WTC11 (cell line): ENCODE data around the gene KCNK3. TPM values are rescaled to one million over a fixed set of nuclear protein-coding genes. Genes with fewer than 3 reads are reported as not detected.
A peak's percentile ranks its signal among the peaks of the same experiment; 100 is the strongest.

ENCODE experiments used
- ATAC-seq: fragments of 200-7000 bp; cut with Tn5 transposase; 2 replicates; pipeline ENCODE4 v1.10.0; 2021; ENCODE audit warnings: mild to moderate bottlenecking, moderate library complexity
- CTCF ChIA-PET: fragments of 300-600 bp; sonication (Branson Sonifier 250); formaldehyde crosslinking; loops from one replicate; lab custom pipeline; 2021; ENCODE audit warnings: antibody characterized with exemption; lab: Charles Lee
- POLR2A ChIA-PET: fragments of 350-600 bp; sonication (Branson Sonifier 250); formaldehyde crosslinking; loops from one replicate; lab custom pipeline; 2021; ENCODE audit warnings: antibody characterized with exemption; lab: Charles Lee
- DNase-seq: peaks from one replicate; pipeline ENCODE4 v3.0.0; 2021; ENCODE audit warnings: low spot score
- H3K27ac Mint-ChIP-seq: 2 replicates; pipeline ENCODE4 v1.8.0; 2021; ENCODE audit warnings: mixed read lengths
- H3K27me3 Mint-ChIP-seq: 2 replicates; pipeline ENCODE4 v1.8.0; 2021; ENCODE audit warnings: low read depth, mild to moderate bottlenecking, moderate library complexity, mixed read lengths
- H3K36me3 Mint-ChIP-seq: 2 replicates; pipeline ENCODE4 v1.8.0; 2021; ENCODE audit warnings: mixed read lengths
- H3K4me1 Mint-ChIP-seq: 2 replicates; pipeline ENCODE4 v1.8.0; 2022; ENCODE audit warnings: mixed read lengths
- H3K4me3 Mint-ChIP-seq: 2 replicates; pipeline ENCODE4 v1.8.0; 2021; ENCODE audit warnings: mild to moderate bottlenecking, moderate library complexity, mixed read lengths
- H3K9me3 Mint-ChIP-seq: 2 replicates; pipeline ENCODE4 v1.8.0; 2021; ENCODE audit warnings: mixed read lengths
- AFF4 ChIP-seq: sonication (generic); formaldehyde crosslinking; IDR thresholded peaks from 2 replicates; pipeline ENCODE4 v1.8.1; 2023; ENCODE audit warnings: mild to moderate bottlenecking, missing genetic modification reagents, borderline replicate concordance
- ATF2 ChIP-seq: sonication (generic); formaldehyde crosslinking; IDR thresholded peaks from 2 replicates; pipeline ENCODE4 v1.8.1; 2022; ENCODE audit warnings: low read depth, missing genetic modification reagents, borderline replicate concordance
- E2F5 ChIP-seq: sonication (generic); formaldehyde crosslinking; IDR thresholded peaks from 2 replicates; pipeline ENCODE4 v1.8.1; 2022; ENCODE audit warnings: mild to moderate bottlenecking, moderate library complexity, missing genetic modification reagents
- EMX1 ChIP-seq: fragments of 250-450 bp; sonication (Bioruptor Pico); IDR thresholded peaks from 2 replicates; pipeline ENCODE4 v1.8.0; 2021; ENCODE audit warnings: mild to moderate bottlenecking
- ERG ChIP-seq: fragments of 250-450 bp; sonication (Bioruptor Pico); IDR thresholded peaks from 2 replicates; pipeline ENCODE4 v1.8.0; 2021; ENCODE audit warnings: mild to moderate bottlenecking
- HMGXB4 ChIP-seq: sonication (generic); formaldehyde crosslinking; IDR thresholded peaks from 2 replicates; pipeline ENCODE4 v1.8.1; 2023; ENCODE audit warnings: mild to moderate bottlenecking, moderate library complexity, missing genetic modification reagents
- JAZF1 ChIP-seq: fragments of 250-450 bp; sonication (Bioruptor Pico); IDR thresholded peaks from 2 replicates; pipeline ENCODE4 v1.9.0; 2021; ENCODE audit warnings: moderate library complexity, mild to moderate bottlenecking, inconsistent platforms
- JUN ChIP-seq: sonication (generic); formaldehyde crosslinking; IDR thresholded peaks from 2 replicates; pipeline ENCODE4 v1.8.0; 2023; ENCODE audit warnings: mild to moderate bottlenecking, missing genetic modification reagents
- MLX ChIP-seq: sonication (generic); formaldehyde crosslinking; IDR thresholded peaks from 2 replicates; pipeline ENCODE4 v1.8.1; 2023; ENCODE audit warnings: mild to moderate bottlenecking, missing genetic modification reagents, moderate library complexity
- MXD4 ChIP-seq: fragments of 250-450 bp; sonication (Bioruptor Pico); IDR thresholded peaks from 2 replicates; pipeline ENCODE4 v1.8.0; 2021; ENCODE audit warnings: mild to moderate bottlenecking, moderate library complexity, borderline replicate concordance
- MYBL2 ChIP-seq: sonication (generic); formaldehyde crosslinking; IDR thresholded peaks from 2 replicates; pipeline ENCODE4 v1.8.1; 2023; ENCODE audit warnings: mild to moderate bottlenecking, moderate library complexity, missing genetic modification reagents
- NFATC4 ChIP-seq: fragments of 250-450 bp; sonication (Bioruptor Pico); IDR thresholded peaks from 2 replicates; pipeline ENCODE4 v1.9.0; 2021; ENCODE audit warnings: mild to moderate bottlenecking
- PRRX2 ChIP-seq: fragments of 250-450 bp; sonication (Bioruptor Pico); IDR thresholded peaks from 2 replicates; pipeline ENCODE4 v1.8.0; 2021; ENCODE audit warnings: mild to moderate bottlenecking
- RELA ChIP-seq: sonication (generic); formaldehyde crosslinking; IDR thresholded peaks from 2 replicates; pipeline ENCODE4 v1.8.1; 2022; ENCODE audit warnings: missing genetic modification reagents, mild to moderate bottlenecking, borderline replicate concordance
- SP1 ChIP-seq: sonication (generic); formaldehyde crosslinking; conservative IDR thresholded peaks from 2 replicates; pipeline ENCODE4 v1.8.1; 2022; ENCODE audit warnings: missing genetic modification reagents
- TP53 ChIP-seq: sonication (generic); formaldehyde crosslinking; IDR thresholded peaks from 2 replicates; pipeline ENCODE4 v1.8.1; 2023; ENCODE audit warnings: mild to moderate bottlenecking, missing genetic modification reagents
- ZNF121 ChIP-seq: sonication (generic); formaldehyde crosslinking; IDR thresholded peaks from 2 replicates; pipeline ENCODE4 v1.8.0; 2023; ENCODE audit warnings: missing genetic modification reagents
- ZNF317 ChIP-seq: sonication (generic); formaldehyde crosslinking; IDR thresholded peaks from 2 replicates; pipeline ENCODE4 v1.8.1; 2023; ENCODE audit warnings: low read depth, mild to moderate bottlenecking, moderate library complexity, missing genetic modification reagents, borderline replicate concordance
- ZNF423 ChIP-seq: fragments of 250-450 bp; sonication (Bioruptor Pico); IDR thresholded peaks from 2 replicates; pipeline ENCODE4 v2.1.2; 2022; ENCODE audit warnings: mild to moderate bottlenecking, moderate library complexity
- ZNF532 ChIP-seq: fragments of 250-450 bp; sonication (Bioruptor Pico); IDR thresholded peaks from 2 replicates; pipeline ENCODE4 v1.9.0; 2021; ENCODE audit warnings: mild to moderate bottlenecking, borderline replicate concordance
- total RNA-seq: library from RNA; stranded (reverse); gene quantifications from 3 replicates; pipeline ENCODE4 v1.2.3, GENCODE V29; 2021

The KCNK3 gene
- total RNA-seq, 1 experiment from 2014 or later, result 0.22 TPM

- TF ChIP-seq ERG (CRISPR knock-in tag), result no peak
- no peak for TF ChIP-seq JAZF1
- TF ChIP-seq AFF4 (CRISPR knock-in tag), result no peak
- no peak for TF ChIP-seq ATF2 (CRISPR knock-in tag)
- TF ChIP-seq ZNF317 (CRISPR knock-in tag), result no peak
- no peak for TF ChIP-seq SP1 (CRISPR knock-in tag)
These were observed 5.2 kb upstream of the KCNK3 start (continued) for GRCh38 chr2:26687328-26687727.

GRCh38 chr2:26687801-26688200, 4.7 kb upstream of the KCNK3 start:
- 0 out of 2 replicates have a peak, but pooled peaks have one; percentile 3 for TF ChIP-seq ZNF121 (CRISPR knock-in tag)
- no peak for TF ChIP-seq ZNF423 (CRISPR knock-in tag)
- TF ChIP-seq MXD4 (CRISPR knock-in tag), result no peak
- no peak for TF ChIP-seq NFATC4 (CRISPR knock-in tag)
- no peak for TF ChIP-seq HMGXB4 (CRISPR knock-in tag)
- TF ChIP-seq EMX1 (CRISPR knock-in tag), result no peak
- no peaks in the 10 kb centered on the region for H3K36me3 Mint-ChIP-seq
- H3K4me1 Mint-ChIP-seq, result peaks cover 23% of the 10 kb centered on the region
- no peak overlapping the region for H3K4me3 Mint-ChIP-seq
- DNase-seq (no peak), ATAC-seq (no peak)
- ChIA-PET CTCF (no interaction called here), POLR2A (no interaction called here)
- H3K27me3 Mint-ChIP-seq, result peaks cover 30% of the 10 kb centered on the region
- no peak overlapping the region for H3K27ac Mint-ChIP-seq
- H3K9me3 Mint-ChIP-seq, result no peaks in the 10 kb centered on the region

- no peak for ATAC-seq
- CTCF ChIA-PET, result no interaction called here
- no peak for DNase-seq
- Mint-ChIP-seq H3K4me1 (peaks cover 23% of the 10 kb centered on the region), H3K4me3 (no peak overlapping the region), H3K9me3 (no peaks in the 10 kb centered on the region), H3K27me3 (peaks cover 60% of the 10 kb centered on the region), H3K36me3 (no peaks in the 10 kb centered on the region), H3K27ac (no peak overlapping the region)
- POLR2A ChIA-PET, result no interaction called here
- TF ChIP-seq TP53 (CRISPR knock-in tag), result no peak
- no peak for TF ChIP-seq JUN (CRISPR knock-in tag)
- no peak for TF ChIP-seq ZNF532 (CRISPR knock-in tag)
- no peak for TF ChIP-seq RELA (CRISPR knock-in tag)
- TF ChIP-seq MLX, result no peak
- TF ChIP-seq PRRX2 (CRISPR knock-in tag), result no peak
- TF ChIP-seq E2F5 (CRISPR knock-in tag), result no peak
- no peak for TF ChIP-seq MYBL2 (CRISPR knock-in tag)
These were observed 1.4 kb upstream of the KCNK3 start for GRCh38 chr2:26691161-26691560.
